Measurements from ENCODE around the gene ATG101. TPM values are rescaled to one million over a fixed set of nuclear protein-coding genes. Genes with fewer than 3 reads are reported as not detected.

The ATG101 gene
- total RNA-seq, 4 donors from 2014 or later = 28.3 to 42.1 (median 37.2) TPM

DNA sequence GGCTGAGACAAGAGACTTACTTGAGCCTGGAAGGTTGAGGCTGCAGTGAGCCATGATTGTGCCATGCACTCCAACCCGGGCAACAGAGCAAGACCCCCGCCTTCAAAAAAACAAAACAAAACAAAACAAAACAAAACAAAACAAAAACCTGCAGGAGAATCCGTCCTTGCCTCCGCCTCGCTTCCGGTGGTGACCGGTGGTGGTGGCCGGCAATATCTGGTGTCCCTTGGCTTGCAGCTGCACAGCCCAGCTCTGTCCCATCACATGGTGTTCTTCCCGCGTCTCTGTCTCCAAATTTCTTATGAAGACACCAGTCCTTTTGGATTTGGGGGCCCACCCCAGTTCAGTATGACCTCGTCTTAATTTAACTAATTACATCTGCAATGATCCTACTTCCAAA lies 19.7 kb downstream of the ATG101 start:
- Histone ChIP-seq H3K27ac (no peak overlapping the region), H3K36me3 (no peaks in the 10 kb centered on the region), H3K9me3 (no peaks in the 10 kb centered on the region), H3K27me3 (no peaks in the 10 kb centered on the region), H3K4me1 (no peaks in the 10 kb centered on the region), H3K4me3 (no peak overlapping the region)
- DNase-seq = no peak
- TF ChIP-seq POLR2A (IDR thresholded peaks at IDR 0.05) (no peak), CTCF (IDR thresholded peaks at IDR 0.05) (no peak)
- intact Hi-C loops (cut with DNase I; ENCODE audit: low total_unique reads) = no loop called here

- H3K27me3 ChIP-seq = no peaks in the 10 kb centered on the region
- no peaks in the 10 kb centered on the region for H3K9me3 ChIP-seq
- no peak overlapping the region for H3K27ac ChIP-seq
- DNase-seq = no peak
- intact Hi-C loops (cut with DNase I; ENCODE audit: low total_unique reads) = no loop called here
- H3K36me3 ChIP-seq = no peaks in the 10 kb centered on the region
- H3K4me3 ChIP-seq = no peak overlapping the region
- H3K4me1 ChIP-seq = no peaks in the 10 kb centered on the region
- TF ChIP-seq POLR2A (IDR thresholded peaks at IDR 0.05) (no peak), CTCF (IDR thresholded peaks at IDR 0.05) (no peak)
Measured at GRCh38 chr12:52090291-52090690, 20.5 kb downstream of the ATG101 start.

- Histone ChIP-seq H3K27ac (no peak overlapping the region), H3K4me3 (no peak overlapping the region), H3K27me3 (no peaks in the 10 kb centered on the region), H3K4me1 (no peaks in the 10 kb centered on the region), H3K36me3 (no peaks in the 10 kb centered on the region), H3K9me3 (no peaks in the 10 kb centered on the region)
- intact Hi-C loops (cut with DNase I; ENCODE audit: low total_unique reads) = no loop called here
- no peak for TF ChIP-seq POLR2A (IDR thresholded peaks at IDR 0.05)
- TF ChIP-seq CTCF (IDR thresholded peaks at IDR 0.05) = no peak
- DNase-seq = no peak
Measured at GRCh38 chr12:52091061-52091460, 21.3 kb downstream of the ATG101 start.

GRCh38 chr12:52091869-52092268 lies 22.1 kb downstream of the ATG101 start:
- TF ChIP-seq POLR2A (IDR thresholded peaks at IDR 0.05) = no peak
- TF ChIP-seq CTCF (IDR thresholded peaks at IDR 0.05) = no peak
- Histone ChIP-seq H3K27ac (no peak overlapping the region), H3K4me1 (no peaks in the 10 kb centered on the region), H3K4me3 (no peak overlapping the region), H3K36me3 (no peaks in the 10 kb centered on the region), H3K9me3 (no peaks in the 10 kb centered on the region), H3K27me3 (no peaks in the 10 kb centered on the region)
- intact Hi-C loops (cut with DNase I; ENCODE audit: low total_unique reads) = no loop called here
- DNase-seq = no peak

- H3K9me3 ChIP-seq = no peaks in the 10 kb centered on the region
- no peak overlapping the region for H3K27ac ChIP-seq
- H3K36me3 ChIP-seq = no peaks in the 10 kb centered on the region
- intact Hi-C loops (cut with DNase I; ENCODE audit: low total_unique reads) = no loop called here
- no peaks in the 10 kb centered on the region for H3K27me3 ChIP-seq
- DNase-seq = no peak
- no peaks in the 10 kb centered on the region for H3K4me1 ChIP-seq
- no peak overlapping the region for H3K4me3 ChIP-seq
- TF ChIP-seq CTCF (IDR thresholded peaks at IDR 0.05) = no peak
- TF ChIP-seq POLR2A (IDR thresholded peaks at IDR 0.05) = no peak
Measured at GRCh38 chr12:52093346-52093745, 23.6 kb downstream of the ATG101 start.

Measured in uterus (tissue), 4 donors.